ENCODE data around the gene C5orf46.
"Not testable (repeated sequence)": the region's sequence is repeated elsewhere in the genome, so short reads cannot be mapped to it uniquely, and the experiment has no call there.

Gene C5orf46

DNA sequence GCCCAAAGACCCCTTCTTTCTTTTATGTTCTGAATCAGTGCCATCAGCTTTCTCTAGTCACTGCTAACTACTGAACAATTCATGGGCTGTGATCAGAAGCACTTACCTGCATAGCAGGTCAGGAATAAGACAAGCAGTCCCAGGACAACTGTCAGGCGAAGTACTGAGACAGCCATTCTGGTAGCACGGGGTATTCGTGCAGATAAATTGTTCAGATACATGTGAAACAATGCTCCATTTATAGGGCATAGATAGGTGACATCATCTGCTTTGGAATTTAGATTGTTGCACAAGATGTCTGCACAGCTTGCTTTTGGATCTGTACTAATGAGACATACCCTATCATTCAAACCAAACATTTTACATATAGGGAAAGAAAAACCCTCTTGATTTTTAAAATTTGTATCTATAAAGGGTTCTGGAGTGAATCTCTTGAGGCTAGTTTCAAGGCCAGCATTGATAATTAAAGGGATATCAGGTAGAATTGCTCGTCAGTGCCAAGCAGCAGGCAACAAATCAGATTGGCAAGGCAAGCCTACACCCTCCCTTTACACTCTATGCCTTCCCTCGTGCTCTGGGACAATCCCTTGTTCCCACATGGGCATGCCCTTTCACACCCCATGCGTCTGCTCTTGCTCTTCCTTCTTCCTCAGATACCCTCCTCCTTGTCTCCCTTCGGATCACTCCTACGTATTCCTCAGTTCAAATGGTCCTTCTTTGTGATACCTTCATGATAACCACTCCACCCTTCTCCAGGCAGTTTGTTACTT lies at the start of gene C5orf46:
Gene C5orf46 (minus strand): TSS at position 213 of the 770 bp plus-strand sequence. CDS start 37 bp downstream, at position 176.
- no peak for DNase-seq (ENCODE audit: low read depth)

DNA sequence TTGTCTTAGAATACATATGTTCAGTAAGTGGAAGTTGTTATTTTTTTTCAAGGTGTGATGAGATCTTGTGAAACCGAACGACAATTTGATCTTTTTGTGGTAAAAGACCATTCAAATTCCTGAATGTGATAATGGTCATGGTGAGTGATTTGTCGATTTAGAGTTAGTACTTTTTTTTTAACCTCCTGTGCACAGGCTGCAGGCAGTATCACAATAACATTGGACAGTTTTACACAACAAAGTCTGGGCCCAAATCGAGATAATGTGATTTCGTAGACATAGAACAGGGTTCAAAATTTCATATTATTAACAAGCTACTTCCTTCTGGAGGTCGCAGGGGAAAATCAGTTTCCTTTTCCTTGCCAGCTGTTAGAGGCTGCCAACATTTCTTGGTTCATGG lies 48.6 kb upstream of the C5orf46 start:
- DNase-seq (ENCODE audit: low read depth): no peak

DNA sequence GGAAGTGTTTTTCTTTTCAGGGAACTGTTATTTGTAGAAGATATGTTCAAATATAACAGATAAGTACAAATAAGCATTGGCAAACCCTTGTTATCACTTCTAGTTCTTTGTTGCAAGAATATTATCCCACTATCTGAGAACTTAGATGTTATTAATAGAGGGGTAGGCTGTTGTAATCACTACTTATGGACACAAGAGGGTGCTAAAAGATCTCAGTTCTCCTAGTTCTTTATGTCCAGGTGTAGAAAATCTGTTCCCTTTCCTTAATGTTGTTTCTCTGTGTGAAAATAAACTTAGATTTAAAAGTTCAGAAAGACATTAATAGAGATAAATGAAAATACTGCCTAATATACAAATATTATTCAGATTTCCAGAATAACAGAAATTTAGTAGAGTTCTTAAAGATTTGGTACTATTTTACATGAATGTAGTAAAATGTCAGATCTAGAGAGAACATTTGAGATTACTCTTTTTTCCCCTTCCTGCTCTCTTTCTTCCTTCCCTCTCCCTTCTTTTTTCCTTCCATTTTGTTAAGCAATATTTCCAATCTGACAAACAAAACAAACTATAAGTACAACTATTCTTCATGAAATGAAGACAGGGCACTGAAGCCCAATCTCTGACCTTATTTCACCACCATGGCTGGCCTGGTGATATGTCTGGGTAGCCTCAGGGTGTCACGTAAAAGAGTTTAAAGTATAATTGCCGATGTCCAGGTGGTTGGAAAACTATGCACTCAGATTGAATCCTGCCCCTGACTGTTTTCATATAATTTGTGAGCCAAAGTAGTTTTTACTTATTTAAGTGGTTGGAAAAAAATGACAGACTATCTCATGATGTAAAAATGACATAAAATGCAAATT lies 43.6 kb upstream of the C5orf46 start:
- no peak for DNase-seq (ENCODE audit: low read depth)

DNA sequence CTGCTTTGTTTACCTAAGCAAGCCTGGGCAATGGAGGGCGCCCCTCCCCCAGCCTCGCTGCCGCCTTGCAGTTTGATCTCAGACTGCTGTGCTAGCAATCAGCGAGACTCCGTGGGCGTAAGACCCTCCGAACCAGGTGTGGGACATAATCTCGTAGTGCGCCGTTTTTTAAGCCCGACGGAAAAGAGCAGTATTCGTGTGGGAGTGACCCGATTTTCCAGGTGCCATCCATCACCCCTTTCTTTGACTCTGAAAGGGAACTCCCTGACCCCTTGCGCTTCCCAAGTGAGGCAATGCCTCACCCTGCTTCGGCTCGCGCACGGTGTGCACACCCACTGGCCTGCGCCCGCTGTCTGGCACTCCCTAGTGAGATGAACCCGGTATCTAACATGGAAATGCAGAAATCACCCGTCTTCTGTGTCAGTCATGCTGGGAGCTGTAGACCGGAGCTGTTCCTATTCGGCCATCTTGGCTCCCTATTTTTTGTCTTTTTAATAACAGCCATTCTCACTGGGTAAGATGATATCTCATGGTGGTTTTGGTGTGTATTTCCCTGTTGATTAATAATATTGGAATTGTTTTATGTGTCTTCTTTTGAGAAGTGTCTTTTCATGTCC lies 40.4 kb upstream of the C5orf46 start:
- not testable (repeated sequence) for DNase-seq (ENCODE audit: low read depth)

DNA sequence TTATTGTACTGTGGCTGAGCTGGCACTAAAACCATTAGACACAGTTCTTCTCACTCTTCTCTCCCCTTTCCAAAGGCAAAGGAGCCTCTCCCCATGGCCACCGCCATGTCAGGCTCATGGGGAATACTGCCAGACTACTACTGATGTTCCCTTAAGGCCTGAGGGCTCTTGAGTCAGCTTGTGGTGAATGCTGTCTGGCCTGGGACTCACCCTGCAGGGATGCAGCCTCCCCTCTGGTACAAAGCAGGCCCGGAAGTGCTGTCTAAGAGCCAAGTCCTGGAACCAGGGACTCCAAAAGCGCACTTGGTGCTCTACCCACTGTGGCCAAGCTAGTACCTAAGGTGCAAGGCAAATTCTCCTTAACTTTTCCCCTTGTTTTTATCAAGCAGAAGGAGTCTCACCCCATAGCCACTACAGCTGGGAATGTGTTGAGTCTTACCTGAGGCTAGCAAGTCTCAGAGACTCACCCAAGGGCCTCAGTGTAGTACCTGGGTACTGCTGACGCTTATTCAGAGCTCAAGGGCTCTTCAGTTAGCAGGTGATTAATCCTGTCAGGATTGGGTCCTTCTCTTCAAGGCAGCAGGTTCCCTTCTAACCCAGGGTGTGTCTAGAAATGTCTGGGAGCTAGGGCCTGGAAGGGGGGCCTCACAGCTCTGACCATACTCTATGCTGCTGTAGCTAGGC lies 33.2 kb upstream of the C5orf46 start:
- DNase-seq (ENCODE audit: low read depth): no peak

DNA sequence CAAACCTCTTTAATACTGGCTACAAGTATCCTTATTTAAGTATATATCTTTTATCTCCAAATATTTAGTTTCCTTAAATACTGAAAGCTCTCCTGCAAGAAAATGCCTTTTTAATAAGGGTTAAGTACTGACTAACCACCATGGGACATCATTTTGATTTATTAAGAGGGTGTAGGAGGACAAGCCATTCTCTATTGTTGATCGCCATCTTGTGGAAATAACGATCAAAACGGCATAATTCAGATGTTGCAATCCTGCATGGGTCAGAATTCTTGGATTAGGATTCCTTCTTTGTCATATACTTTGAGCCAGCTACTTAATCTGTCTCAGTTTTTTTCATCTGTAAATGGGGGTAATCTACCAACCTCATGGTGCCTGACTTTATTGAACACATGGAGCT lies 28.7 kb upstream of the C5orf46 start:
- DNase-seq (ENCODE audit: low read depth): no peak

DNA sequence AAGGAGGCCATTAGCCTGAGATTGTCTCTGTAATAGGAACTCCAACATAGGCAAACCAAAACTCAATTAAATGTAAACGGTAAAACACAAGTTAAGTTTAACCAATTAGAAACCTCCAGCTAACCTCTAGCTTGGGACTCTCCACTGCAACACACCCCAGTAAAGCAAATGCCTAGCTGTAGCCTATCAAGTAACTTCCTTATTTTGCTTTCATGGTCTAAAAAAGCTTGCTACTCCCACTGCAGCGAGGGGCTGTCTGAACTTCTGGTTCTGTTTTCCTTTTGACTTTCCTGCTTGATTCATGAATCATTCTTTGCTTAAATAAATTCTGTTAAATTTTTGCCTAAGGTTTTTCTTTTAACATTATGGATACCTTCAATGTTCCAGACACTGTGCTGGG lies 24.4 kb upstream of the C5orf46 start:
- no peak for DNase-seq (ENCODE audit: low read depth)

DNA sequence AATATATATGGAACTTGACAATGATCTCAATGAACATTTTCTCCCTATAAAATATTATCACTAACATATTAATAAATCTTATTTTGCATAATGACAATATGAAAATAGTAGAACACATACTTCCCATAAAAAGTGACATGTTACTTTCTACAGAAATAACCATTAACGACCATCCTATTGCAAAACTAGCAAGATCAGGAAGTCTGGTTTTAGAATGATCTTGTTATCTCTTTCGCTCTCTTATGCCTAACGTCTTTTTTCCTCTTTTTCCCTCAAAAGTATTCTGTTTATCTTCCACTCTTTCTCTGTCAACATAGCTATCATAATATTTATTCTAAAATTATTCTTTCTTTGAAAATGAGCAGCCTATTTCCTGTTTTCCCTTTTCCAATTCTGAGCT lies 21.6 kb upstream of the C5orf46 start:
- DNase-seq (ENCODE audit: low read depth): no peak

DNA sequence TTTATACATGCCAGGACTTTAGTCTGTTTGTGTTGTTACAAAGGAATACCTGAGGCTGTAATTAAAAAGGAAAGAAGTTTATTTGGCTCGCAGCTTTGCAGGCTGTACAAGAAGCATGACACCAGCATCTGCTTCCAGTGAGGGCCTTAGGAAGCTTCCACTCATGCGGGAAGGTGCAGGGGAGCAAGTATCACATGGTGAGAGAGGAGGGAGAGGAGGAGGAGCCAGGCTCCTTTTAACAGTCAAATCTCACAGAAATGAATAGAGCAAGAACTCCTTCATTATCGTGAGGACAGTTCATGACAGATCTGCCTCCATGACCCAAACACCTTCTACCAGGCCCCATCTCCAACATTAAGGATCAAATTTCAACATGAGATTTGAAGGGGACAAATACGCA lies 18.7 kb upstream of the C5orf46 start:
- no peak for DNase-seq (ENCODE audit: low read depth)

DNA sequence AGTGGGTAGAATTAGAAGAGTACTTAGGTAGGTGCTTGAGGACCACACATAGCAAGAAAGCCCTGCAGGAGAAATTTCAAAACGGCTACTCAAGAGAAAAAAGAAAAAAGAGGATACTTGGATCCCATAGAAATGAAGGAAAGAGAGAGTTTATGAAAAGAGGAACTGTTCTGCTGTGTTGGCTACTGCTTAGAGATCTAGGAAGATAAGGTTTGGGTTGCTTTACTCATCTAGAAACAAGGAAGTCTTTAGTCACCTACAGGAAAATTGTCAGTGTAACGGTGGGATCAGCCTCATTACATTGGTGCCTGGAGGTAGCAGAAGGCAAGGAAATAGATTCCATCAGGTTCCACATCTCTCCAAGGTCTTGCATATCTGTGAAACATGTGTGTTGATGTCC lies 14.8 kb upstream of the C5orf46 start:
- DNase-seq (ENCODE audit: low read depth): no peak

DNA sequence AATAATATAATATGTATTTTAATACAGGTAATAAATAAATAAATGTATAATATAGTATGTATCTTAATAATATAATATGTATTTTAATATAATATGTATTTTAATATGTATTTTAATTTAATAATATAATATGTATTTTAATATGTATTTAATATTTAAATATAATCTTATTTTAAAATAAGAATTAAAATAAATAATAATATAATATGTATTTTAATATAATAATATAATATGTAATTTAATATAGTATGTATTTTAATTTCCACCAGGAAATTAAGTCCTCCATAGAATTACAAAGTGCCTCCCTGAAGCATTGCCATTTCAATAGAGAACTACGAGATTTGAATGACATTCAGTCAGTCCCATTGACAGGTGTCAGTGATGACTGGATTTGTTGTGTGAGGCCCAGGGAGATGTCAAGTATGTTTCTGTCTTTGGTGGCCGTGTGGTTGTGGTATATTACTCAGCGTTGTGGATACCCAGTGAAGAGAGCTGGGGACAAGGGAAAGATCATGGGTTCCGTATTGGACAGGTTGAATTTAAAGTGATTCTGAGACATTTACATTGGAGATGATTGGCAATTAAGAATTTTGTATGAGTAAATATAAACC lies 14.2 kb upstream of the C5orf46 start:
- no peak for DNase-seq (ENCODE audit: low read depth)

DNA sequence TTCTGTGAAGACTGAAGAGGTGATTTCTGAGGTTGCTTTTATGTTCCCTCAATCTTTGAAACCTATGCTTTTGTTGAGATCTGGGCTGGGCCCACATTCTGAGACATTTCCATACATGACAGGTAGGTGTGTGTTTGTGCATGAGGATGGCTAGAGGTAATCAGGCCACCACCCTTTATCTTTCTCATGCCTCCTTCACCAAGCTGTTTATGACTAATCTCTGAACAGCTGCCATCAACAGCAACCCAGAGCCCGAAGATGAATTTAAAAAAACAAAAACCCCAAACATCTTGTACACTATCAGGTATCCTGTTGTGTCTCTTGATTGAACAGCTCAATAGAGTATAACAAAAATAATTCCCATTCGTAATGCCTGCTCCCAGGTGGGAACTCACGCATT lies 12.6 kb upstream of the C5orf46 start:
- no peak for DNase-seq (ENCODE audit: low read depth)

DNA sequence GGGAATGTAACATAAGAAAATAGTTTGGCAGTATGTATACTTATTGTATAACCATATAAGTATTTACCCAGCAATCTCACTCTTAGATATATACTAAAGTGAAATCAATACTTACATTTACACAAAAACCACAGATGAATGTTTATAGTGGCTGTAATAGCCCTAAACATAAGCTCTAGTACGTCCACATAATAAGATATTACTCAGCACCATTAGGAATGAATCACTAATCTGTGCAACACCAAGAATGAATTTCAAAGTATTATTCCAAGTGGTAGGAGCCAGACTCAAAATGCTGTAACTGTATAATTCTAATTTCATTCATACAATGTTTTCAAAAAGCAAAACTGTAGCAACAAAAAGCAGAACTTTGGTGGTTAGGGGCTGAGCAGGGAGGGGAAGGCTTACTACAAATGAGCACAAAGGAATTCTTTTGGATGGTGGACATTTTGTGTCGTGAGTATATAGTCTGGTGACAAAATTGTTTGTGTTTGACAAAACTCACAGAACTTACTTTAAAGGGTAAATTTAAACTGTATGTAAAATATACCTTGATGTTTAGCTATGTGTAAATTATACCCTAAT lies 11.9 kb upstream of the C5orf46 start:
- DNase-seq (ENCODE audit: low read depth): no peak

DNA sequence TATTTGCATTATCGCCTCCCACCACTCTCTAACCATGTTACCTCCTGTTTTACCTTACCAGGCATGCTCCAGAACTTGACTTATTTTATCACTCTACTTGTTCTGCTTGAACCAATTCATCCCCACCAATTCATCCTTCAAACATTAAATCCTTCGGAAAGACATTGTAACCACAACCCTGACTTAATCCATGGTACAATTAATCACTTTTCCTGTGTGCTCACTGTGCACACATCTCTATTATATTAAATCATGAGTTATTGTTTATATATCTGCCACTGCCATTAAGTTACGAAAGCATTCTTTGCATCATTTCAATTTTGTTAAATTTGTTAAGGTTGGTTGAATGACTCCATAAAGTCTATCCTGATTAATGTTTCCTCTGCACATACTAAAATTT lies 7.4 kb upstream of the C5orf46 start:
- DNase-seq (ENCODE audit: low read depth): no peak

DNA sequence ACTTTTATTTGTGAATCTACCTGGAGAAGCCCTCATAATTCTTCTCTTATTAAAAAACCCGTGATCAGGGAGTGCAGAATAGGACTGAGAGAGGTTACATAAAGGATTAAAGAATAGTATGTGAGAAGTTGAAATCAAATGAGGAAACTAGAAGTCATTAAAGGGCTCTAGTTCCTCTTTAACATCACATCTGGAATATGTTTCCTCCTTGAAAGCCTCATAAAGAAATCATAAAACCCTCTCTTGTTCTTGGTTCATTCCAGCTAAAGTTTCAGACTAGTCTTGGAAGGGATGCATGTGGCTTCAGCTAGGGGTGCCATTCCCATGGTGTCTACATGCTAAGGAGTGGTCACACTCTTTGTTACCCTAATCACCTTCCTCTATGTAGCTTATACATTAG lies 5.7 kb upstream of the C5orf46 start:
- DNase-seq (ENCODE audit: low read depth): no peak

DNA sequence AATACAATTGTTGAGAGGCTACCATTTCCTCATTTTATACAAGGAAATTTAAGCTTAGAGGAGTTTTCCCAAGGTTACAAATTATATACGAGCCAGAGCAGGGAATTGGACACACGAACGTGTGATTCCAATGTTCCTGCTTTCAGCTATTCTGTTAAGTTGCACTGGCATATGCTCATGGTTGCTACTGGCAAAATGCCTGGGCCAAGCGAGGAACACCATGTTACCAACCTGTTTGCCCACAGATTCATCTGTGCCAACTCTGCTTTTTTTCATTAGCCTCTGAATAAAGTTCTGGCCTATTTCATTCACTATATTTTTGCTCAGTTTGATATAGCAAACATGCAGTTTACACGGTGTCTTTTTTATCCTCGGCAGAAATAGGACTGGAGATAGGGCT lies 5.1 kb upstream of the C5orf46 start:
- DNase-seq (ENCODE audit: low read depth): no peak

DNA sequence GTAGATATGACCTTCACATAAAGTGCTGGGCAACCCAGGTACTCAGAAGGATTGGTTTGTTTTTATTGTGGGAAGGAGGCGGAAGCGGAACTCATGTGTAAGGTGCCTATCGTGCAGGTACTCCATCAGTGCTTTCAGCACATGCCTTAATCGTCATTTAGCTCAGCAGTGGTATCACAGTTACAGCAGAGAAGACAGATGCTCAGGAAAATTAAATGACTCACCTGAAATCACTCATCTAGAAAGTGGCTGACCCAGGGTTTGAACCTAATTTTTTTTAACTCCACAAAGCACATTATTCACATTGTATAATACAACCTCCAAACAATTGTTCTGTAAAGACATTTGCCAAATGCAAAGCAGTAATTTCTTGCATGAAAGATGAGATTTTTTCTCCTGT lies 2.2 kb downstream of the C5orf46 start:
- no peak for DNase-seq (ENCODE audit: low read depth)

DNA sequence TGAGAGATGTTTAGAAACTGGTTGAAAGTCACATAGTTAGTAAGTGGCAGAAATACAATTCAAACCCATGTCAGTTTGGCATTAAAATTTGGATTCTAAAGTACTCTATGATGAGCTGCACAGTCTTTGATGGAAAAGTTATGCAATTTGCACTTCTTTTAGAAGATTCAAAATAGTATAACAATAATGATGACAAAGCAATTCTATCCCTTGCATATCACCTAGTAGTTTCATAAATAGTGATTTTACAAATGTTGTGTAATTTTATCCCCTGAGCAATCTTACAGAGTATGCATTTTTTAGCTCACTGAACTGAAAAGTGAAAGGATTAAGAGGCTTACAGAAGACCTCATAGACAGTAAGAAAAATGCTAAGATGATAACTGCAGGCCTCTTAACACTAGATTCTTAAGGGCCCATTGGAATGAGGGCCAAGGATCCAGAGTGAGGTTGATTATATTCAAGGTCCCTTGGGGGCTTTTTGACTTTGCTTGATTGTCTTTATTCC lies 3.7 kb downstream of the C5orf46 start:
- DNase-seq (ENCODE audit: low read depth): no peak

DNA sequence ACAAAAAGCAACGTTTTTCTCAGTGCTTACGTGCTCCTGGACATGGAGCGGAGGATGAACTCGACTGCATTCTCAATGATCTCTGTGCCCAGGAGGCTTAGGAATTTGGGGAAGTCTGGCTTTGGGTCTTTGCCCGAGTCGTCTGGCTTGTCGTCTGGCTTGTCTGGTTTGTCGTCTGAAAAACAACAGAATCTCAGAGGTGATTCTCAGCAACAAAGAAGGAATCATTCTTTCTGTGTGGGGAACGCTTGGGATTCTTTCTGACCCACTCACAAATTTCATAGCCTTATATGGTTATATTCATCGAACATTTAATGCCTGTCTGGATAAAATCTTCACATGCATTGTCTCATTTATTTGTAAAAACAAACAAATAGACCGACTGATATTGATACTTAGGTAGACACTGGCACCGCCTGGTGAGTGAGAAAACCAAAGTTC lies 4.7 kb downstream of the C5orf46 start:
- DNase-seq (ENCODE audit: low read depth): no peak

DNA sequence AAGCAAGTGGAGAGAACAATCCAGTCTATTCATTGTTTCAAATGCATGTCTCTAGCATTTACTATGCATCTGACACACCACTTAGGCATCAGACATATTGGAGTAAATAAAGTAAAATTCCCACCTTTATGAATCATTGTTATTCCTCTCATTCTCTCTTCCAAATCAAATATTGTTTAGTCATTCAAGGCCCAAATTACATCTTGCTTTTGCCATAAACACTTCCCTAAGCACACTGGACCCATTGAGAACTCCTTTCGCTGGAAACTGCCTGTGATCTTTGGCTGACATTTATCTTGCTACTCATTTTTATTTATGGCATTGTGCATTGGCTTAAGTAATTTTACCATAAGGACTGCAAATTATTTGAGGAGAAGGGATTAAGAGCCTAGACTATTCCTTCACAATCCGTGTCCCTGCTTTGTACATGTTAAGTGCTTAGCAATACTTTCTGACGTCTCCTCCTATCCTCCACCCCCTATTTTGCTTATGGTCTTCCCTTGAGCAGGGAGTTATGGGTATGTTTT lies 7.4 kb downstream of the C5orf46 start:
- no peak for DNase-seq (ENCODE audit: low read depth)

DNA sequence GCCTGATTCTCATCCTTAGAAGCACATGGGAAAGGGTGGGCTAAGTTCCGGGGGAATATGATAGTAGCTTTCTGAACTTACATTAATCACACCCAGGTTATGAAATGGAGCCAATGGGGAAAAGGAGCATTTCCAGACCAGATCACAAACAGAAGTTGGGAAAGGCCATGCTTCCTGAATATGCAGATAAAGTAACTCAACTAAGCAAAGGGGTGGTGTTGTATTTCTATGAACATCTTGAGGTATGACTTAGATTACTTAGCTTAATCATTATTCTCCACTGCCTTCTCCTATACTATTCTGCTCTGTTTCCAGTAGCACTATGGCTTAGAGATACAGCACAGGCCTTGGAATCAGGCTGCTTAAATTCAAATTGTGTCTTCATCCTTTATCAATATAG lies 10.5 kb downstream of the C5orf46 start:
- DNase-seq (ENCODE audit: low read depth): no peak

Data from activated T-helper 1 cell treated with Interleukin-2 at 50 U/mL for 16 hours (primary cell).